ENCODE results near the gene TECRL.

TECRL gene

GRCh38 chr4:64326507-64326906 is 82.7 kb downstream of the TECRL start:
- DNase-seq: no peak

GRCh38 chr4:64306255-64306565 is 103.0 kb downstream of the TECRL start:
- DNase-seq: no peak

DNA sequence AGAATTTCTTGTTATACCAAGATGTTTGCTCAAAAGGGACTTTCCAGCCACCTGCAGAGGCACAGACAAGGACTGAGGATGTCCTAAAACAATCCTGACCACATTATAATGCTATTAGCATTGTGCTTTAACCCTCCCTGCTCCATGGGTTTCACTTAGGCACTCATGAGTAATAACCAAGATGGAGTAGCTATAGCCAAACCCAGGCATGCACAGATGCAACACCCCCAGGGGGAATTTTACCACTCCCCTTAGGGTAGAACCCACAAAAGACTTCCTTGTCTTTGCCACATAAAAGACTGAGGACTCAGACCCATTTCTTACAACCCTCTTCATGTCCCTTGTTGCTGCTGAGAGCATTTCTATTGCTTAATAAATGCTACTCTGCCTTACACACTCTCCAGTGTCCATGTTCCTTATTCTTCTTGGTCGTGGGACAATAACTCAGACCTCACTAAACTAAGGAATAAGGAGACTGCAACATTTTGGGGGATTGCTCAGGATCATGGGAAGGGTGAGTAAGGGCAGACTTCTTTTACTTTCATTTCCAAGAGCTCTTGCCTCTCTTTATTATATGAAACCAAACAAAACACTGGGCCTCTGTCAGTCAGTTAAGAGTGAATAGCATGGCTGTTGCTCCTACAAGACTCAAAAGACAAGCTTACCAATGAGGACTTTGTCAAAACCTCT is 103.5 kb downstream of the TECRL start:
- DNase-seq: no peak

DNA sequence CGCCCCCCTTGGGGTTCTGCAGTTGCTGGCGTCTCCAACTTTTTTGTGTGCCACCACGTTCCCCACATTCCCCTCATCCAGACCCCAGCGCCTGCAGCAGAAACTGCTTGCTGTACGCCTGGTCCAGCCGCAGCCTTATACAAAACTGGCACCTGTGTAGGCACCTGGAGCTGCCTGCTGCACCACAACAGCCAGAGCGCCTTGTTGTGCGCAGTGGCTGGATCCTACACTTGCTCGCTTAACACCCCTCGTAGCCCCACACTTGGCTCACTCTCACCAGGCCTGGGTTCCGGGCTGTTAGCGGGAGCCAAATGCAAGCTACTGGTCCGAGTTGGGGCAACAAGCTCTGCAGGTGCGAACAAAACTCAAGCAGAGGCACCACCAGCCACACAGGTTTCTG is 136.8 kb downstream of the TECRL start:
- DNase-seq: no peak

DNA sequence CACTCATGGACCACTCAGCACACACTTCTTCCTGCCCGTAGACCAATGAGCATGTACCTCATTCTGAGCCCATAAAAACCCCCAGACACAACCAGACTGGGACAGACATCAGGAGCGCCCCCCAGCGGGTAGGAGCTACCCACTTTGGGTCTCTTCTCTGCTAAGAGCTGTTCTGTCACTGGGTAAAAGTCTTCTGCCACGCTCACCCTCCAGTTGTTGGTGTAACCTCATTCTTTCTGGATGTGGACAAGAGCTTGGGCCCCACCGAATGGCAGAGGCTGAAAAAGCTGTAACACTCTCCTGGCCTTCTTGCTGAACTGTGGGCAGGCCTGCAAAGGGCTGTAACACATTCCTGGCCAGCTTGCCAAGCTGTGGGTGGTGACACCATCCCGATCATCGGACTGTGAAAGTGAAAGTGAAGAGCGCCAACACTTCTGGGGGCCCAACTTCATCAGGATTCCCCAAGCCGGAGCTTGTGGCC is 137.6 kb downstream of the TECRL start:
- no peak for DNase-seq

DNA sequence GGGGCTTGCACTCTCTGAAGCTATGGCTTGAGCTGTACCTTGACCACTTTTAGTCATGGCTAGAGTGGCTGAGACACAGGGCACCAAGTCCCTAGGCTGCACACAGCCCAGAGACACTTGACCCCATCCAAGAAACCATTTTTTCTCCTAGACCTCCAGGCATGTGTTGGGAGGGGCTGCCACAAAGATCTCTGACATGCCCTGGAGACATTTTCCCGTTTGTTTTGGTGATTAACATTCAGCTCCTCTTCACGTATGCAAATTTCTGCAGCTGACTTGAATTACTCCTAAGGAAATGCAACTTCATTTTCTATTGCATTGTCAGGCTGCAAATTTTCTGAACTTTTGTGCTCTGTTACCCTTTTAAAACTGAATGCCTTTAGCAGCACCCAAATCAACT is 142.6 kb downstream of the TECRL start:
- no peak for DNase-seq

DNA sequence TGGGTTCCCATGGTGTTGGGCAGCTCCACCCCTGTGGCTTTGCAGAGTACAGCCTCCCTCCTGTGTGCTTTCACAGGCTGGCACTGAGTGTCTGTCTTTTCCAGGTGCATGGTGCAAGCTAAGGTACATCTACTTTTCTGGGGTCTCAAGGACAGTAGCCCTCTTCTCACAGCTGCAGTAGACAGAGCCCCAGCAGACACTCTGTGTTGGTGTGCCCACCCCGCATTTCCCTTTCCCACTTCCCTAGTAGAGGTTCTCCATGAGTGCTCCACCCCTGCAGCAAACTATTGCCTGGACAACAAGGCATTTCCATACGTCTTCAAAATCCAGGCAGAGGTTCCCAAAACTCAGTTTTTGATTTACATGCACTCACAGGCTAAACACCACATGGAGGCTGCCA is 143.0 kb downstream of the TECRL start:
- no peak for DNase-seq

GRCh38 chr4:64251781-64252180 is 157.5 kb downstream of the TECRL start:
- DNase-seq: no peak

GRCh38 chr4:64250488-64250887 is 158.8 kb downstream of the TECRL start:
- no peak for DNase-seq

DNA sequence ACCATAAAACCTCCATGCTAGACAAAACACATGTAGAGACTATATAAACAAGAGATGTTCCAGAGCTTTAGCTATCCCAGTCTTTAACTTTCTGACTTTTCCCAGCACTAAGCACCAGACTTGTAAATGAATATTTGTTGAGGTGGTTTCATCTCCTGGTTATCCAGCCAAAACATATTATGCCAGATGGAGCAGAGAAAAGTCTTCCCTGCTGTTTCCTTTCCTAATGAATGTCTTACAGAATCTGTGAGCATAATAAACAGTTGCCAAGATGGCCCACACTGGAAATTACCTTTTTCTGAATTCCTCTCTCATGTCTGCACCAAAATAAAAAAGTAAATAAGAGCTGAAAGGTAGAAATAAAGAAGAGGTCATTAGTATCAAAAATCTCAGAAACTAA is 159.2 kb downstream of the TECRL start:
- no peak for DNase-seq

DNA sequence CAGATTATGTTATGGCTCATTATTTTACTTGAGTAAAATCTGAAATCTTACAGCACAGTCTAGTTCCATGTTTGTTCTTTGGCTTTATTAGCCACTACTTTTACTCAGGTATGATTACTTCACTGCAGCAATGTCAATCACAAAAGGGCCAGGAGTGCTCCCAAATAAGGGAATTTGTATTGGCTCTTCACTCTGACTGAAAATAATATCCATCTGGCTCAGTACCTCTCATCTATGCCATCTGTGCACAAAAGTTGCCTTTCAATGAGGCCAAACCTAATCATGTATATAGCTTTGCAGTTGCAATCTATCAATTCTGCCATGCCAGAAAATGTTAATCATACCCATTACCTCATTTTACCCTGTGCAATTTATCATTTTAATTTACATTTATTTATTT is 161.1 kb downstream of the TECRL start:
- DNase-seq: no peak

GRCh38 chr4:64230709-64231310 is 178.4 kb downstream of the TECRL start:
- no peak for DNase-seq
